Stimulated activated CD8-positive, alpha-beta memory T cell treated with anti-CD3 and anti-CD28 coated beads, Interleukin-12 subunit alpha, Interleukin-12 subunit beta, amount 100 ng/mL, for 1 hour (primary cell): Measurements from ENCODE around the gene NYNRIN.
"Not testable (repeated sequence)": the region's sequence is repeated elsewhere in the genome, so short reads cannot be mapped to it uniquely, and the experiment has no call there.

Source experiments
- DNase-seq: peaks from one replicate; pipeline ENCODE4 v3.0.0-alpha.2; 2020; ENCODE audit warnings: low read depth

The NYNRIN gene

GRCh38 chr14:24369907-24370687 is 28.7 kb upstream of the NYNRIN start:
- no peak for DNase-seq

GRCh38 chr14:24370748-24371147 is 28.1 kb upstream of the NYNRIN start:
- no peak for DNase-seq

DNA sequence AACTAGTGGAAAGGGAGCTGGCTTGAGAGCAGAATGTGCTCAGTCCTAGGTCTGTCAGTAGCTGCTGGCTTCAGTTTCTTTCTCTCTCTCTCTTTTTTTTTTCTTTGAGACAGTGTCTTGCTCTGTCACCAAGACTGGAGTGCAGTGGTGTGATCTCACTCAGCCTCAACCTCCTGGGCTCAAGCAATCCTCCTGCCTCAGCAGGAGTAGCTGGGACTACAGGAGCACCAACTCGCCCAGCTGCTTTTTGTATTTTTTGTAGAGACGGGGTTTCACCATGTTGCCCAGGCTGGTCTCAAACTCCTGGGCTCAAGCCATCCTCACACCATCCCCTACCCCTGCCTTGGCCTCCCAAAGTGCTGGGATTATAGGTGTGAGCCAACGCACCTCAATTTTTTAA is 27.2 kb upstream of the NYNRIN start:
- not testable (repeated sequence) for DNase-seq

- DNase-seq = no peak
Observed at GRCh38 chr14:24372701-24373416, 25.9 kb upstream of the NYNRIN start.

DNA sequence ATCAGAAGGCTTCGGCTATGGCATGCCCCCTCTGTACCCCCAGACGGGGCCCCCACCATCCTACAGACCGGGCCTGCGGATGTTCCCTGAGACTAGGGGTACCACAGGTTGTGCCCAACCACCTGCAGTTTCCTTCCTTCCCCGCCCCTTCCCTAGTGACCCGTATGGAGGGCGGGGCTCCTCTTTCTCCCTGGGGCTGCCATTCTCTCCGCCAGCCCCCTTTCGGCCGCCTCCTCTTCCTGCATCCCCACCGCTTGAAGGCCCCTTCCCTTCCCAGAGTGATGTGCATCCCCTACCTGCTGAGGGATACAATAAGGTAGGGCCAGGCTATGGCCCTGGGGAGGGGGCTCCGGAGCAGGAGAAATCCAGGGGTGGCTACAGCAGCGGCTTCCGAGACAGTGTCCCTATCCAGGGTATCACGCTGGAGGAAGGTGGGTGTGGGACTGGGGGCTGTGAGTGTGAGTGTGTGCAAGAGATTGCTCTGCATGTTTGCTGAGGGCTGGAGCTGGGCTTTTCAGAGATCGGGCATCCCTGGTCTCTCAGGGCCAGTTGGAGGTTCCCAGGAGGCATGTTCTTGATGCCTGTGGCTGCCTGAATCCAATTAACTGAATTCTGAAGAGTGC is 22.2 kb upstream of the NYNRIN start:
- no peak for DNase-seq

DNA sequence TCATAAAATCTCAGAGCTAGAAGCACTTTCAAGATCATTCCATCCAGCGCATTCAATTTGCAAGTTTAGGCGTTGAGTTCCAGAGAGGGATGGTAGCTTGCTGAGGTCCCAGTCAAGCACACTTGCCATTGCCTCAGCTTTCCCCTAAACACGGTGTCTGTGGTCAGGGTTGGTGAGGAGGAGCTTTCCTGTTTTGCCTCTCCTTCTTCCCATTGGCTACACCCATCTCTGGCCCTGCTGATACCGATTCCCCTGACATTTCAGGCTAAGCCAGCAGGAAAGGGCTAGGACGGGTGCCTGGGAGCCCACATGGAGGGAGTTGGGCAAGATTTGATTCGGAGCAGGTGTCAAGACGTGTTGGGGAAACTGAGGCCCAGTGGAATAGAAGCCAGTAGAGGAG is 21.7 kb upstream of the NYNRIN start:
- no peak for DNase-seq

DNA sequence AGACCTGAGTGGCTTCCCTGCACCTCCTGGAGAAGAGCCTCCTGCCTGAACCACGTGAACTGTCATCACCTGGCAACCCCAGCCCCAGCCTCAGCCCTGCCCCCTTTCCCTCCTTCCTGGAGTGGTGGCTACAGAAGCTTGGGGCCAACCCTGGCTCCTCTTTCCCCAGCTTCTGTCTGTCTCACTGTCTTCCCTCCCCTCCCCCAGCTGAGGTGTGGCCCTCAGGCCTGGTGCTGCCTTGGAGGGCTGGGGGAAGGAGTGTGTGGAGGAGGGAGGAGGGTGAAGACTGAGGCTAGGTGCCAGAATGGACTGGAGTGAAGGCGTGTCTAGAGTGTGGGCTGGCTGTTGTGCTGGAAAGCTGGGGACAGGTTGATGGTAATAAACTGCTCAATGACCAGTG is 21.1 kb upstream of the NYNRIN start:
- no peak for DNase-seq

DNA sequence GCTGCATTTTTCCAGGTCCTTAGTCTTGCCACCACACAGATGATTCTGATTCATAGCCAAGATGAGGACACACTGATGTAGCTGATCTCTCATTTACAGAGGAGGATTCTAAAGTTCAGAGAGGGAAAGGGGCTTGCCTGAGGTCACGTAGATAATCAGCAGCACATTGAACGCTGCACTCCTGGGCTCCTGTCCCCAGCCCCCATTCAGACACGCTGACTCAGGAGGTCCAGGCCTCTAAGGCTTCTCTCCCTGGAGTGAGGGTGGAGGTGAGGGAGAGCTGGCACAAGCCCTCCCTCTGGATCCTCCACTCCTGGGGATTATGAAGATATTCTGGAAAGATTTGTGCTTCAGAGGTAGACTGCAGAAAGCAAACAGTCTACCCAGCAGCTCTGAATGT is 20.5 kb upstream of the NYNRIN start:
- DNase-seq = no peak

DNA sequence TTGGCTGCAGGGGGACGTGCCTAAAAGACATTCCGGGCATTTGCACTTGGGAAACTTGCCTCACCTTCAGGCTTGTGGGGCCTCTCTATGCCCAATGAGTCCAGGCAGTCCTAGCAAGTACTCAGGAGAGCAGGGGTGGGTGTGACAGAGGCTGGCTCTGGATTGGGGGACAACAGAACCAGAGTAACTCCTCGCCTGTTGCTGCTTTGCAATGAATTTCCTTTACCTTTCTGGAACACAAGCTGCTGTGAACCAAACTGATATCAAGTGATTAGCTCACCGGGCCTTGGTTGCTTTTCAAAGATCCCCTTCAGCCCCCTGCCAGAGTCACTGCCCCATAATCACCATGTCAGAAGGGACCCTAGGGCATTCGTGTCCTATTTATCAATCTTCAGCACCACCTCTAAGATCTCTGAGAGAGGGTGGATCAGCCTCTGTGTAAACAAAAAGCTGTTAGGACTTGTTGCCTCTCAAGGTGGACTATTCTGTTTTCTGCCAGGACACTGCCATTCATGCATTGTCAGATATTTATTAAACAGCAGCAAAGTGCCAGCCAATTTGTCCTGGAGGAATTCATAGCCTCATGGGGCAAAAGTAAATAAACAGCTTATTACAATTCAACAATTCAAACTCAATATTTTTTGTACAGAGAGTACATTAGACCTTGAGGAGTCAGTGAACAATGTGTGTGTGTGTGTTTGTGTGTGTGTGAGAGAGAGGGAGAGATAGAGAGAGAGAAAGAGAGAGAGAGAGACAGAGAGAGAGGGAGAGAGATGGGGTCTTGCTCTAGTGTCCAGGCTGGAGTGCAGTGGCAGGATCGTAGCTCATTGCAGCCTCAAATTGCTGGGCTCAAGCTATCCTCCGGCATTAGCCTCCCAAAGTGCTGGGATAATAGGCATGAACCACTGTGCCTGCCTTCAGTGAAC is 19.6 kb upstream of the NYNRIN start:
- no peak for DNase-seq

- DNase-seq = no peak
Observed at GRCh38 chr14:24379907-24380730, 18.7 kb upstream of the NYNRIN start.

DNA sequence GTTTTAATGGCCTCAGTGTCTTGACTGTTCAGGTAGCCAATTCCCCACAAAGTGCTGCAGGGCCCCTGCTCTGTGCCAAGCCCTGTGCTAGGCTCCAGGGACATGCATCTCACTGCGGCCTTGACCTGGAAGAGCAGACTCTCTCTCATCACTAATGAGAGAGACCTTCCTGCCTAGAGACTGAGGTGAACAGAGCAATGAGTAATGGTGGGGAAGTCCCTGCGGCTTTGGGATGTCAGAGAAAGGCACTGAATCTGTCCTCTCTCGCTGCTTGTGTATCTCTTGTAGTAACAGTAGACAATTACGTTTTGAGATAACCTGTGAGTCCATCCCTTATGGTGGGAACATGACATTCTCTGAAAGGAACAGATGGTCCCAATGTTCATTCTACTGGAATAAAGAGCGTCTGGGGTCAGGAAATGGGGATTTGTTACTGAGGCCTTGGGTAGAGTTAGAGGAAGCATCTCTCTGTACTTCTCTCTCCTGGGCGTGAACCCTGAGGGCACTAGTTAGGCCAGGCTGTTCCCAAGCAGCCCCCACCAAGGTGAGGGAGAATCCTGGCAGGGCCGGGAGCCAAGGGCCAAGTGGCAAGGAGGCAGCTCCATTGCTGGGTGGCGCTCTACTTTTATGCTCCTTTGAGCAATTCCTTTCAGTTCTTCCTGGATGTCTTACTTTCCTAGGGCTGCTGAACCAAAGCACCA is 17.3 kb upstream of the NYNRIN start:
- no peak for DNase-seq

GRCh38 chr14:24382064-24382371 is 16.8 kb upstream of the NYNRIN start:
- DNase-seq = no peak

GRCh38 chr14:24384169-24384568 is 14.6 kb upstream of the NYNRIN start:
- no peak for DNase-seq

- no peak for DNase-seq
Observed at GRCh38 chr14:24385524-24385923, 13.3 kb upstream of the NYNRIN start.

DNA sequence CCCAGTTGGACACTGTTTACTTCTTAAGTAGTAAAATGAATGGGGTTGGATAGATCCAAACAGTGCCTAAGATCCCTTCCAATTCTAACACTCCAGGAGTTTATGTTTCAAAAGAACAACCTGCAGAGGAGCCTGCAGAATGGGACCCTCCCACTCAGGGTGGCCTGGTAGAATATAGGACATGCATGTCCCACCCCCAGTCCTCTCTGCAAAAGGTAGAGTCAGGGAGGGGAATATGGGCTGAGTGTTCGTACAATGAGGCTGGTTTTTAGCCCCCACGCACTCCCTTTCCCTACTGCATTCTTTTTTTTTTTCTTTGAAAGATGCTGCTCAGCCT is 11.8 kb upstream of the NYNRIN start:
- no peak for DNase-seq

DNA sequence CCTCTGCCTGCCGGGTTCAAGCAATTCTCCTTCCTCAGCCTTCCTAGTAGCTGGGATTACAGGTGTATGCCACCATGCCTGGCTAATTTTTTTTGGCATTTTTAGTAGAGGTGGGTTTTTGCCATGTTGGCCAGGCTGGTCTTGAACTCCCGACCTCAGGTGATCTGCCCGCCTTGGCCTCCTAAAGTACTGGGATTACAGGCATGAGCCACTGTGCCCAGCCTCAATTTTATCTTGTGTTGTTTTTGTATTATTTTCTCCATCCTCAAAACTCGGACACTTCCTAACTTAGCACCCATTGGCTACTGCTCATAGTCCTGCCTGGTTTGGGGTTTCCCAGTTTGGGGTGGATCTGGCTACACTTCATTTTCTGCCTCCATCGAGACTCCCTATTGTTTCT is 11.2 kb upstream of the NYNRIN start:
- not testable (repeated sequence) for DNase-seq

GRCh38 chr14:24388474-24389179 is 10.2 kb upstream of the NYNRIN start:
- no peak for DNase-seq

GRCh38 chr14:24389226-24389848 is 9.5 kb upstream of the NYNRIN start:
- no peak for DNase-seq

DNA sequence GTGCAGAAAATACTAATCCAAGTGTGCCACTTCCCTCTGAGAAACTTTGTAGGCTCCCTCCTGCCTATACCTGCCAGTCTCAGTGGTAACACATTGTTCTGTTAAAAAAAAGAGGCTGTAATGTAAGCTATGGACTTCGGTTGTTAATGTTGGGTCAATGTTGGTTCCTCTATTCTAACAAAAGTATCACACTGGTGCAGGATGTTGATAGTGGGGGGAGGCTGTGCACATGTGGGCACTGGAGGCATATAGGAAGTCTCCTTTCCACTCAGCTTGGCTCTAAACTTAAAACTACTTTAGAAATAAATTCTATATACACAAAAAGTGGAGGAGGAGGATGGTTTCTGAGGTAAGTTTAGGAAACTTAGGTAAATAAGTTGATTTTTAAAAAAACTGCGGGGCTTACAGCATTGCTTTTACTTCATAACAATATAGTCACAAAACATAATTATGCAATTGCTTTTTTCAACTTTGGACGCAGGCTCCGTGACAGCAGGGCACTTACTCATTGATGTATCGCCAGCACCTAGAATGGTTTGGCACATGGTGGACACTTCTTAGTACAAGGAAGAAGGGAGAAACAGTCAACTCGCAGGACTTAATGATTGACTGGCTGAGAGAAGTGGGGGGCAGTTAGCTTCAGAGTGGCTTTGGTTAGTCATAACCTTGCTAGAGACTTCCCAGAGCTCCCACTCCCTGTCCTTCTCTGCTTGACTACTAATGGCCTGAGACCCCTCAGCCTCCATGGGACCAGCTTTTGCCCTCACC is 7.9 kb upstream of the NYNRIN start:
- DNase-seq = no peak
